NB4 (cell line): ENCODE measurements around the gene RELB.

ENCODE experiments used
- MYC ChIP-seq: IDR thresholded peaks from 2 replicates; pipeline ENCODE4 v1.6.1; 2011; ENCODE audit warnings: low read depth, low read length
- POLR2A ChIP-seq: IDR thresholded peaks from 2 replicates; pipeline ENCODE4 v1.6.1; 2011; ENCODE audit warnings: mild to moderate bottlenecking; ENCODE audit not compliant: insufficient read length; ENCODE audit errors: extremely low read depth
- TF ChIP-seq, protein P1 (sequence below): IDR thresholded peaks from one replicate; pipeline ENCODE4 v1.5.1; 2012; ENCODE audit warnings: low read depth, low read length
- TF ChIP-seq, protein P2 (sequence below): IDR thresholded peaks from 2 replicates; pipeline ENCODE4 v1.6.1; 2011; ENCODE audit warnings: low read depth, low read length

DNA sequence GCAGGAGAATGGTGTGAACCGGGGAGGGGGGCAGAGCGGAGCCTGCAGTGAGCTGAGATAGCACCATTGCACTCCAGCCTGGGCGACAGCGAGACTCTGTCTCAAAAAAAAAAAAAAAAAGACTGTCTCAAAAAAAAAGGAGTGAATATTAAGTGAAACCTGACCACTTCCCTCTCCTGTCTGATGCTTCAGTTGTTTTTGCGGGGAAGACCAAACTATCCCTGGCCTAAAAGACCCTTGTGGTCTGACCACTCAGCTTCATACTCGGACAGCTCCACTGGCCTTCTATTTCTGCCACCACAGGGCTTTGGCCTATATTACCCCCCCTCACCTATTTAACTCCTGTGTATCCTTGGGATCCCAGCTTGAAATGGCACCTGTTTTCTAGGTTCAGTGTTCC, 39.9 kb downstream of the RELB start:
- TF ChIP-seq MYC (no peak), POLR2A (no peak)
- TF ChIP-seq, protein P1, sequence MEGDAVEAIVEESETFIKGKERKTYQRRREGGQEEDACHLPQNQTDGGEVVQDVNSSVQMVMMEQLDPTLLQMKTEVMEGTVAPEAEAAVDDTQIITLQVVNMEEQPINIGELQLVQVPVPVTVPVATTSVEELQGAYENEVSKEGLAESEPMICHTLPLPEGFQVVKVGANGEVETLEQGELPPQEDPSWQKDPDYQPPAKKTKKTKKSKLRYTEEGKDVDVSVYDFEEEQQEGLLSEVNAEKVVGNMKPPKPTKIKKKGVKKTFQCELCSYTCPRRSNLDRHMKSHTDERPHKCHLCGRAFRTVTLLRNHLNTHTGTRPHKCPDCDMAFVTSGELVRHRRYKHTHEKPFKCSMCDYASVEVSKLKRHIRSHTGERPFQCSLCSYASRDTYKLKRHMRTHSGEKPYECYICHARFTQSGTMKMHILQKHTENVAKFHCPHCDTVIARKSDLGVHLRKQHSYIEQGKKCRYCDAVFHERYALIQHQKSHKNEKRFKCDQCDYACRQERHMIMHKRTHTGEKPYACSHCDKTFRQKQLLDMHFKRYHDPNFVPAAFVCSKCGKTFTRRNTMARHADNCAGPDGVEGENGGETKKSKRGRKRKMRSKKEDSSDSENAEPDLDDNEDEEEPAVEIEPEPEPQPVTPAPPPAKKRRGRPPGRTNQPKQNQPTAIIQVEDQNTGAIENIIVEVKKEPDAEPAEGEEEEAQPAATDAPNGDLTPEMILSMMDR: no peak
- TF ChIP-seq, protein P2, sequence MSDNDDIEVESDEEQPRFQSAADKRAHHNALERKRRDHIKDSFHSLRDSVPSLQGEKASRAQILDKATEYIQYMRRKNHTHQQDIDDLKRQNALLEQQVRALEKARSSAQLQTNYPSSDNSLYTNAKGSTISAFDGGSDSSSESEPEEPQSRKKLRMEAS: no peak
